ENCODE data around the gene PLEKHF1. TPM values are rescaled to one million over a fixed set of nuclear protein-coding genes. Genes with fewer than 3 reads are reported as not detected.
"Not testable (repeated sequence)": the region's sequence is repeated elsewhere in the genome, so short reads cannot be mapped to it uniquely, and the experiment has no call there.

PLEKHF1 gene
- total RNA-seq, 1 experiment from 2014 or later = 2.0 TPM

DNA sequence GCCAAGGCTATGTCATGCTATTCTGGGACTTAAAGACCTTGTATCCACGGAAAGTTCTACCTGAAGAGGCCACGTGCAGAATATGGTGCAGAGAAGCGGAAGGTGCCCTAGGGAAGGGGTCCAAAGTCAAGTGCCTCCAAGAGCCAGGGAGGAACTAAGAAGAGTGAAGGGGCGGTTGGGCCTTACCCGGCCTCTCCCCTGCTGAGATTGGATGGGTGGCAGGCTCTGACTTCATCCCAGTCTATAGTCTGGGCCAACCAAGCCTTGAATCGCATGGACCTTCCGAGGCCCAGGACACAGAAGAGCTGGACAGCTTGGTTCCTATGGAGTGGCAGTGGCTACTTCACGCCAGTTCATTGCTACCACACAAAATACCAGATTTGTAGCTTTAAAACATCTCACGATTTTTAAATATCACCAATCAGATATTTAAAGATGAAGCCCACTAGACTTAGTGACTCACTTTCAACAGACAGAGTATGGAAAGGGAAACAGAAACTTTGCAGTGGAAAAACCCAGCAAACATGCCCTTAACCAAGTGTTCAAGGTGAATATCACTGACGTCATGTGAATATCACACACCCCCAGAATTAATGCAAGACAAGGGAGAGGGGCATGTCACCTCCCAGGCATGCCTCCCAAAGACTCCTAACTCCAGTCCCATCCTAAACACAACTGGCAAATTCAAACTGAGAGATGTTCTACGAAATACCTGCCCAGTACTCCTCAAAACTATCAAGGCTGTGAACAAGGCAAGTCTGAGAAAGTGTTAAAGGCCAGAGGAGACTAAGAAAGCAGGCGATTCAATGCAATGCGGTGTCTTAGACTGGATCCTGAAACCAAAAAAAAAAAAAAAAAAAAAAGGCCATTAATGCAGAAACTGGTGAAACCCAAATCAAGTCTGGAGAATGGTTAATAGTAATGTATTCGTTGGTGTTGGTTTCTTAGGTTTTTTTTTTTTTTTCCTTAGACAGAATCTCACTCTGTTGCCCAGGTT, 39.6 kb downstream of the PLEKHF1 start:
- Histone ChIP-seq H3K36me3 (no peaks in the 10 kb centered on the region; the same call in 1 of the 2 replicates), H3K4me1 (no peaks in the 10 kb centered on the region), H3K27ac (no peak overlapping the region), H3K27me3 (no peaks in the 10 kb centered on the region), H3K9me3 (replicated peaks) (no peaks in the 10 kb centered on the region), H3K4me3 (no peak overlapping the region)
- no peak for DNase-seq

DNA sequence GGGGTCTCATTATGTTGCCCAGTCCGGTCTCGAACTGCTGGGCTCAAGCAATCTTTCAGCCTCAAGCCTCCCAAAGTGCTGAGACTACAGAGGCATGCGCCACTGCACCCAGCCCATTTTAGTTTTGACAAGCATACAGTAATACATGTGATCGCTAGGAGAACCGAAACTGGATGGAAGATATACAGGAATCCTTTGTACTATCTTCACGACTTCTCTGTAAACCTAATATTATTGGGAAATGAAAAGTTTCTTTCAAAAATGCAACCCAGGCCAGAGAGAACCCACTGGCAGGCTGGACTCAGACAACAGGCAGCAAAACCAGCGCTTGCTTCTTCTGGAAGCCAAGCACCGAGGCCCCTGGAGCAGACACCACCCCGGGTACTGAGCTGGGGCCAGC, 40.4 kb downstream of the PLEKHF1 start:
- Histone ChIP-seq H3K36me3 (no peaks in the 10 kb centered on the region; the same call in 1 of the 2 replicates), H3K27me3 (no peaks in the 10 kb centered on the region), H3K4me1 (no peaks in the 10 kb centered on the region), H3K4me3 (no peak overlapping the region), H3K27ac (no peak overlapping the region), H3K9me3 (replicated peaks) (no peaks in the 10 kb centered on the region)
- no peak for DNase-seq

GRCh38 chr19:29706635-29707034, 41.4 kb downstream of the PLEKHF1 start:
- Histone ChIP-seq H3K9me3 (replicated peaks) (no peaks in the 10 kb centered on the region), H3K36me3 (no peaks in the 10 kb centered on the region; the same call in 1 of the 2 replicates), H3K27ac (no peak overlapping the region), H3K4me3 (no peak overlapping the region), H3K27me3 (no peaks in the 10 kb centered on the region), H3K4me1 (no peaks in the 10 kb centered on the region)
- DNase-seq = no peak

GRCh38 chr19:29708554-29709439, 43.5 kb downstream of the PLEKHF1 start:
- no peak overlapping the region for H3K4me3 ChIP-seq
- no peaks in the 10 kb centered on the region for H3K27me3 ChIP-seq
- no peak for DNase-seq
- H3K36me3 ChIP-seq = no peaks in the 10 kb centered on the region; the same call in 1 of the 2 replicates
- no peaks in the 10 kb centered on the region for H3K9me3 ChIP-seq (replicated peaks)
- H3K27ac ChIP-seq = no peak overlapping the region
- H3K4me1 ChIP-seq = no peaks in the 10 kb centered on the region

GRCh38 chr19:29709440-29709798, 44.2 kb downstream of the PLEKHF1 start:
- H3K27me3 ChIP-seq; H3K9me3 ChIP-seq (replicated peaks); H3K4me3 ChIP-seq; H3K4me1 ChIP-seq; H3K27ac ChIP-seq; DNase-seq; H3K36me3 ChIP-seq: not testable (repeated sequence)

GRCh38 chr19:29711584-29712132, 46.4 kb downstream of the PLEKHF1 start:
- no peak for DNase-seq
- Histone ChIP-seq H3K4me1 (no peaks in the 10 kb centered on the region), H3K27ac (no peak overlapping the region), H3K9me3 (replicated peaks) (no peaks in the 10 kb centered on the region), H3K27me3 (no peaks in the 10 kb centered on the region), H3K4me3 (no peak overlapping the region), H3K36me3 (no peaks in the 10 kb centered on the region)

GRCh38 chr19:29712744-29713516, 47.7 kb downstream of the PLEKHF1 start:
- no peaks in the 10 kb centered on the region for H3K9me3 ChIP-seq (replicated peaks)
- no peaks in the 10 kb centered on the region for H3K27me3 ChIP-seq
- H3K36me3 ChIP-seq = no peaks in the 10 kb centered on the region
- no peak for DNase-seq
- H3K4me1 ChIP-seq = no peaks in the 10 kb centered on the region
- H3K27ac ChIP-seq = no peak overlapping the region
- H3K4me3 ChIP-seq = no peak overlapping the region

GRCh38 chr19:29714371-29714952, 49.2 kb downstream of the PLEKHF1 start:
- Histone ChIP-seq H3K4me1 (no peaks in the 10 kb centered on the region), H3K4me3 (peak overlapping the region; percentile 83), H3K27ac (peak overlapping the region; percentile 78; the same call in 1 of the 2 replicates), H3K9me3 (replicated peaks) (no peaks in the 10 kb centered on the region), H3K27me3 (no peaks in the 10 kb centered on the region), H3K36me3 (no peaks in the 10 kb centered on the region)
- DNase-seq = no peak

DNA sequence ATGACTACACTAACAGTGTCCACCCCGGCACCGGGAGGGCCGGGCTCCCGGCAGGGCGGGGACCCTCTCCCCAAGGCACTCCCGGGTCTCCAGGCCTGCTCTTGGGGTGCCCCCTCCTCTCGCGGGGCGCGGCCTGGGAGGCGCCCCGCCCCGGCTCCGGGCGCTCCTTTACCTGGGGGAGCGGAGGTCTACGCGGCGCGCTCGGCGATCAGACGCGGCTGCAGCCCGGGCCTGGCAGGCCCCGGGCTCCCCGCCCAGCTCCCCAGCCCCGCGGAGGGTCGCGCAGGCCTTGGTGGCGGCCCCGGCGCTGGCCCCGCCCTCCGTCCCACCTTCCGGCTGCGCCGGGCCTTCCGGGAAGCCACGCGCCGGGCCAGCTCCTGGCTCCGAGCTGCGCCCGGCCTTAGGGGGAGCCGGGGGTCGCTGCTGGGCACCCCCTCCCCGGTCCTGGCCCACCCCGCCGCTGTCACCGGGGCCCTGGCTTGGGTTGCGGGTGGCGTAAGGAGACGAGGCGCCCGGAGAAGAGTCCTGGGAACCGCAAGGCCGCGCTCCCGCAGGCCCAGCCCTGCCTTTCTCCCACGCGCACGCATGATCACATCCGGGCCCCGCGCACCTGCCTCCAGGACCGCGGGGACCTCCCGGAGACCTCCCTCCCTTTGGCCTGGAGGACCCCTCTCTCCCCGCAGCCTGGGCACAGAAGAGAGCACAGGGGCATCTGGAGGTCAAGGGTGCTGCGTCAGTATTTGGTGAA, 49.9 kb downstream of the PLEKHF1 start, which contains the start of gene C19orf12:
Gene C19orf12, minus strand, starts transcription at position 309 of the 748 bp plus-strand sequence. CDS start 6,848 bp downstream, outside the sequence.
- Histone ChIP-seq H3K27ac (peak within 1 kb of the TSS; percentile 78), H3K36me3 (no peaks in the 10 kb centered on the region), H3K4me1 (no peaks in the 10 kb centered on the region), H3K9me3 (replicated peaks) (no peaks in the 10 kb centered on the region), H3K27me3 (no peaks in the 10 kb centered on the region), H3K4me3 (peak within 1 kb of the TSS; percentile 83)
- peak; percentile 61 to 75 for DNase-seq

DNA sequence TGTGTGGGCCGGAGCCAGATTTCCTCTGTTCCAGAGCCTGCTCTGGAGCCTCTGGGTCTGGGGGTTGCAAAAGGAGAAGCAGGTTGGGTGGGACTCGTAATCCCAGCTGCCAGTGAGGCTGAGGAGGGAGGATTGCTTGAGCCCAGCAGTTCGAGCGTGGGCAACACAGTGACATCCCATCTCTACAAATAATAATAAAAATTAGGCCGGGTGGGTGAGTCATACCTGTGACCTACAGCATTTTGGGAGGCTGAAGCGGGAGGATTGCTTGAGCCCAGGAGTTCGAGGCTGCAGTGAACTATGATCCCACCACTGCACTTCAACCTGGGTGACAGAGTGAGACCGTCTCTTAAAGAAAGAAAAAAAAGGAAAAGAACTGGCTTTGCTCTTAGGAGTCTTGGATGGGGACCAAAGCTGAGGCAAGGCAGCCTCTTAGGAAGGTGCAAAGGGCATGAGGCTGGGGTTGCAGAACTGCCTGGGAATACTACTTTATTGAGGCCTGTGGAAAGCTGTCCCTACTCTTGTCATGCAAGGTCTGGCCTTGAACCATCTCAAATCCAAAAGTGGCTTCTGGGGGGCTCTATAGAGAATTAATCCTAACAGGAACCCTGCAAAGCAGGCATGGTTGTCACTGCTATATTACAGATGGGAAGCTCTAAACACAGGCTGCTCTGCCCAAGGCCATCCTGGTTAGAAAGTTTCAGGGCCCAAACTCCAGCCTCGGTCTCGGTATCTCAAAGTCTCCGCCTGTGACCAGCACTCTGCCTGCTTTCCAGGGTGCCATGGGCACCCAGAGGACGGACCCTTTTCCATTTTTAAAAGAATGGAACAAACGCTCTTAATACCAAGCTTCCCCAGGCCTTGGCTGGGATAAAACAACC, 50.7 kb downstream of the PLEKHF1 start:
- Histone ChIP-seq H3K27me3 (0 out of 2 replicates have a peak, but pooled peaks cover 2% of the 10 kb centered on the region), H3K27ac (peak overlapping the region; percentile 78), H3K4me3 (peak overlapping the region; percentile 83), H3K36me3 (no peaks in the 10 kb centered on the region), H3K4me1 (no peaks in the 10 kb centered on the region), H3K9me3 (replicated peaks) (no peaks in the 10 kb centered on the region)
- no peak for DNase-seq

- Histone ChIP-seq H3K9me3 (replicated peaks) (no peaks in the 10 kb centered on the region), H3K4me3 (no peak overlapping the region), H3K36me3 (no peaks in the 10 kb centered on the region), H3K4me1 (no peaks in the 10 kb centered on the region), H3K27ac (no peak overlapping the region), H3K27me3 (peaks cover 2% of the 10 kb centered on the region; the same call in 1 of the 2 replicates)
- DNase-seq = no peak
Observed at GRCh38 chr19:29717051-29717450, 51.8 kb downstream of the PLEKHF1 start.

GRCh38 chr19:29724102-29724641, 58.9 kb downstream of the PLEKHF1 start:
- peaks cover 2% of the 10 kb centered on the region; the same call in 1 of the 2 replicates for H3K27me3 ChIP-seq
- no peak overlapping the region for H3K4me3 ChIP-seq
- H3K9me3 ChIP-seq (replicated peaks) = no peaks in the 10 kb centered on the region
- no peaks in the 10 kb centered on the region for H3K4me1 ChIP-seq
- H3K27ac ChIP-seq = no peak overlapping the region
- no peaks in the 10 kb centered on the region for H3K36me3 ChIP-seq
- no peak for DNase-seq
